ENCODE results near the gene COL21A1. TPM values are rescaled to one million over a fixed set of nuclear protein-coding genes. Genes with fewer than 3 reads are reported as not detected.

The COL21A1 gene
- total and polyA plus RNA-seq, 4 donors, result 1.6 to 105 (median 6.3) TPM

GRCh38 chr6:56204134-56204533 is 43.2 kb downstream of the COL21A1 start:
- H3K9me3 ChIP-seq (ENCODE audit: control insufficient read depth in 4 of 4, insufficient read depth in 3 of 4, low read length in 3 of 4), result peaks cover 0 to 2% (median 0%) of the 10 kb centered on the region in 4 donors
- H3K9ac ChIP-seq (ENCODE audit: insufficient read depth in 1 of 2, low read length in 2 of 2), result no peak overlapping the region
- no peak for TF ChIP-seq CTCF (IDR thresholded peaks at IDR 0.05; ENCODE audit: control extremely low read depth, extremely low read depth)
- no peak for DNase-seq
- H3K27ac ChIP-seq (ENCODE audit: low read depth in 1 of 2, low read length in 1 of 2), result no peak overlapping the region
- ATAC-seq (ENCODE audit: insufficient read depth, low FRiP score), result no peak
- H3K4me3 ChIP-seq, result no peak overlapping the region
- H3K27me3 ChIP-seq (ENCODE audit: control insufficient read depth in 3 of 3, insufficient read depth in 3 of 3, low read length in 2 of 3), result no peaks in the 10 kb centered on the region
- H3K36me3 ChIP-seq (ENCODE audit: control insufficient read depth in 4 of 4, insufficient read depth in 4 of 4, low read length in 4 of 4), result no peaks in the 10 kb centered on the region
- 84 to 95% methylated on average over 4 of the region's 4 CpGs for WGBS, 2 donors
- peaks cover 0 to 5% (median 3%) of the 10 kb centered on the region in 5 donors for H3K4me1 ChIP-seq (ENCODE audit: control insufficient read depth in 5 of 5, insufficient read depth in 5 of 5, low read length in 5 of 5)

- Histone ChIP-seq H3K4me1 (ENCODE audit: control insufficient read depth in 5 of 5, insufficient read depth in 5 of 5, low read length in 5 of 5) (peaks cover 0 to 5% (median 3%) of the 10 kb centered on the region in 5 donors), H3K36me3 (ENCODE audit: control insufficient read depth in 4 of 4, insufficient read depth in 4 of 4, low read length in 4 of 4) (no peaks in the 10 kb centered on the region), H3K27ac (ENCODE audit: low read depth in 1 of 2, low read length in 1 of 2) (no peak overlapping the region), H3K9me3 (ENCODE audit: control insufficient read depth in 4 of 4, insufficient read depth in 3 of 4, low read length in 3 of 4) (peaks cover 0 to 4% (median 1%) of the 10 kb centered on the region in 4 donors), H3K27me3 (ENCODE audit: control insufficient read depth in 3 of 3, insufficient read depth in 3 of 3, low read length in 2 of 3) (no peaks in the 10 kb centered on the region), H3K4me3 (no peak overlapping the region), H3K9ac (ENCODE audit: insufficient read depth in 1 of 2, low read length in 2 of 2) (no peak overlapping the region)
- WGBS, 2 donors, result 87 to 90% methylated on average over 3 of the region's 3 CpGs
- no peak for ATAC-seq (ENCODE audit: insufficient read depth, low FRiP score)
- TF ChIP-seq CTCF (IDR thresholded peaks at IDR 0.05; ENCODE audit: control extremely low read depth, extremely low read depth), result no peak
- DNase-seq, result no peak
Observed at GRCh38 chr6:56199956-56200355, 47.4 kb downstream of the COL21A1 start.

- no peaks in the 10 kb centered on the region for H3K27me3 ChIP-seq (ENCODE audit: control insufficient read depth in 3 of 3, insufficient read depth in 3 of 3, low read length in 2 of 3)
- WGBS, 2 donors, result 93 to 95% methylated on average over 5 of the region's 5 CpGs
- DNase-seq (no peak), ATAC-seq (ENCODE audit: insufficient read depth, low FRiP score) (no peak)
- TF ChIP-seq CTCF (IDR thresholded peaks at IDR 0.05; ENCODE audit: control extremely low read depth, extremely low read depth), result no peak
- no peak overlapping the region for H3K4me3 ChIP-seq
- no peak overlapping the region for H3K9ac ChIP-seq (ENCODE audit: insufficient read depth in 1 of 2, low read length in 2 of 2)
- no peaks in the 10 kb centered on the region for H3K36me3 ChIP-seq (ENCODE audit: control insufficient read depth in 4 of 4, insufficient read depth in 4 of 4, low read length in 4 of 4)
- no peaks in the 10 kb centered on the region for H3K4me1 ChIP-seq (ENCODE audit: control insufficient read depth in 5 of 5, insufficient read depth in 5 of 5, low read length in 5 of 5)
- H3K9me3 ChIP-seq (ENCODE audit: control insufficient read depth in 4 of 4, insufficient read depth in 3 of 4, low read length in 3 of 4), result peaks cover 0 to 6% (median 0%) of the 10 kb centered on the region in 4 donors
- H3K27ac ChIP-seq (ENCODE audit: low read depth in 1 of 2, low read length in 1 of 2), result no peak overlapping the region
Observed at GRCh38 chr6:56193846-56194245, 53.5 kb downstream of the COL21A1 start.

- Histone ChIP-seq H3K4me1 (ENCODE audit: control insufficient read depth in 5 of 5, insufficient read depth in 5 of 5, low read length in 5 of 5) (no peaks in the 10 kb centered on the region), H3K27ac (ENCODE audit: low read depth in 1 of 2, low read length in 1 of 2) (no peak overlapping the region), H3K9me3 (ENCODE audit: control insufficient read depth in 4 of 4, insufficient read depth in 3 of 4, low read length in 3 of 4) (peaks cover 0 to 4% (median 1%) of the 10 kb centered on the region in 4 donors), H3K36me3 (ENCODE audit: control insufficient read depth in 4 of 4, insufficient read depth in 4 of 4, low read length in 4 of 4) (no peaks in the 10 kb centered on the region), H3K4me3 (no peak overlapping the region), H3K9ac (ENCODE audit: insufficient read depth in 1 of 2, low read length in 2 of 2) (no peak overlapping the region), H3K27me3 (ENCODE audit: control insufficient read depth in 3 of 3, insufficient read depth in 3 of 3, low read length in 2 of 3) (no peaks in the 10 kb centered on the region)
- ATAC-seq (ENCODE audit: insufficient read depth, low FRiP score) (no peak), DNase-seq (no peak)
- no peak for TF ChIP-seq CTCF (IDR thresholded peaks at IDR 0.05; ENCODE audit: control extremely low read depth, extremely low read depth)
- 86 to 91% methylated on average over 9 of the region's 9 CpGs for WGBS, 2 donors
Observed at GRCh38 chr6:56188429-56188828, 59.0 kb downstream of the COL21A1 start.

Measured in lung (tissue), 12 donors.